PC-3 (cell line): ENCODE data around the gene CKAP5. TPM values are rescaled to one million over a fixed set of nuclear protein-coding genes. Genes with fewer than 3 reads are reported as not detected.

Experiments
- ATAC-seq: fragments of 200-7000 bp; cut with Tn5 transposase; 2 replicates; pipeline ENCODE4 v1.9.1; 2020; ENCODE audit warnings: mild to moderate bottlenecking, moderate library complexity
- BruUV-seq: library from RNA; stranded (reverse); fragments of 400-500 nt; replicated peaks from 2 replicates; lab custom pipeline; 2021; lab: Mats Ljungman, UMichigan
- CTCF ChIA-PET: fragments of 300-600 bp; sonication (Branson Sonifier 250); formaldehyde crosslinking; loops from one replicate; lab custom pipeline; 2022; ENCODE audit warnings: antibody characterized with exemption; lab: Charles Lee
- POLR2A ChIA-PET: fragments of 300-600 bp; sonication (Branson Sonifier 250); formaldehyde crosslinking; loops from one replicate; lab custom pipeline; 2022; ENCODE audit warnings: antibody characterized with exemption; ENCODE audit not compliant: unreplicated experiment; lab: Charles Lee
- DNase-seq: peaks from one replicate; pipeline ENCODE4 v3.0.0-alpha.2; 2015
- H2AFZ ChIP-seq: fragments of 300-600 bp; sonication (generic); 2 replicates; pipeline ENCODE4 v1.6.0; 2016; ENCODE audit warnings: antibody characterized with exemption, low read length
- H3F3A ChIP-seq: fragments of 300-600 bp; sonication (generic); one replicate; pipeline ENCODE4 v1.6.0; 2017; ENCODE audit warnings: antibody characterized with exemption, low read length, control low read depth, mild to moderate bottlenecking; ENCODE audit not compliant: unreplicated experiment
- H3K27ac ChIP-seq: fragments of 300-600 bp; sonication (generic); 2 replicates; pipeline ENCODE4 v1.5.1; 2016; ENCODE audit warnings: mild to moderate bottlenecking, low read length
- H3K27me3 ChIP-seq: fragments of 300-600 bp; sonication (generic); 2 replicates; pipeline ENCODE4 v1.6.1; 2016; ENCODE audit warnings: low read length, mixed read lengths
- H3K36me3 ChIP-seq: fragments of 300-600 bp; sonication (generic); 2 replicates; pipeline ENCODE4 v1.6.1; 2016; ENCODE audit warnings: low read depth, mixed run types, low read length, mixed read lengths
- H3K4me1 ChIP-seq: fragments of 300-600 bp; sonication (generic); 2 replicates; pipeline ENCODE4 v1.5.1; 2016; ENCODE audit warnings: low read length; ENCODE audit not compliant: insufficient read depth
- H3K4me2 ChIP-seq: fragments of 300-600 bp; sonication (generic); 2 replicates; pipeline ENCODE4 v1.6.0; 2016; ENCODE audit warnings: low read length
- H3K4me3 ChIP-seq: fragments of 300-600 bp; sonication (generic); 2 replicates; pipeline ENCODE4 v1.5.1; 2016; ENCODE audit warnings: mild to moderate bottlenecking, low read length, mixed read lengths
- H3K79me2 ChIP-seq: fragments of 300-600 bp; sonication (generic); 2 replicates; pipeline ENCODE4 v1.6.1; 2017; ENCODE audit warnings: low read length, mixed read lengths
- H3K9ac ChIP-seq: fragments of 300-600 bp; sonication (generic); 2 replicates; pipeline ENCODE4 v1.6.0; 2016; ENCODE audit warnings: mild to moderate bottlenecking, low read length
- H3K9me2 ChIP-seq: fragments of 300-600 bp; sonication (generic); replicated peaks from 2 replicates; pipeline ENCODE4 v1.6.1; 2016; ENCODE audit warnings: mixed run types, low read length, mixed read lengths
- H3K9me3 ChIP-seq: fragments of 300-600 bp; sonication (generic); 2 replicates; pipeline ENCODE4 v1.6.1; 2016; ENCODE audit warnings: low read length, mixed read lengths
- H4K20me1 ChIP-seq: fragments of 300-600 bp; sonication (generic); 2 replicates; pipeline ENCODE4 v1.6.1; 2016; ENCODE audit warnings: low read length, mixed read lengths
- CTCF ChIP-seq: fragments of 300-600 bp; sonication (generic); conservative IDR thresholded peaks from 2 replicates; pipeline ENCODE4 v1.5.1; 2017; ENCODE audit warnings: antibody characterized with exemption, low read depth, mild to moderate bottlenecking, low read length
- EZH2 ChIP-seq: fragments of 300-600 bp; sonication (generic); IDR thresholded peaks from one replicate; pipeline ENCODE4 v1.6.1; 2017; ENCODE audit warnings: antibody characterized with exemption, mild to moderate bottlenecking, low read length; ENCODE audit not compliant: unreplicated experiment
- EZH2phosphoT487 ChIP-seq: fragments of 300-600 bp; sonication (generic); IDR thresholded peaks from 2 replicates; pipeline ENCODE4 v1.6.1; 2018; ENCODE audit warnings: mild to moderate bottlenecking, antibody characterized with exemption, low read length, borderline replicate concordance
- intact Hi-C: fragments of 100-400 bp; cut with micrococcal nuclease; formaldehyde crosslinking; loops from 2 replicates; pipeline ENCODE4 v1.9.0; 2023
- total RNA-seq: library from RNA; depleted of rRNA; stranded (reverse); fragments of >200 nt; gene quantifications from 2 replicates; pipeline ENCODE4 v1.2.3, GENCODE V29; 2014

The CKAP5 gene
- total RNA-seq, 1 experiment from 2014 or later, result 86.4 TPM

DNA sequence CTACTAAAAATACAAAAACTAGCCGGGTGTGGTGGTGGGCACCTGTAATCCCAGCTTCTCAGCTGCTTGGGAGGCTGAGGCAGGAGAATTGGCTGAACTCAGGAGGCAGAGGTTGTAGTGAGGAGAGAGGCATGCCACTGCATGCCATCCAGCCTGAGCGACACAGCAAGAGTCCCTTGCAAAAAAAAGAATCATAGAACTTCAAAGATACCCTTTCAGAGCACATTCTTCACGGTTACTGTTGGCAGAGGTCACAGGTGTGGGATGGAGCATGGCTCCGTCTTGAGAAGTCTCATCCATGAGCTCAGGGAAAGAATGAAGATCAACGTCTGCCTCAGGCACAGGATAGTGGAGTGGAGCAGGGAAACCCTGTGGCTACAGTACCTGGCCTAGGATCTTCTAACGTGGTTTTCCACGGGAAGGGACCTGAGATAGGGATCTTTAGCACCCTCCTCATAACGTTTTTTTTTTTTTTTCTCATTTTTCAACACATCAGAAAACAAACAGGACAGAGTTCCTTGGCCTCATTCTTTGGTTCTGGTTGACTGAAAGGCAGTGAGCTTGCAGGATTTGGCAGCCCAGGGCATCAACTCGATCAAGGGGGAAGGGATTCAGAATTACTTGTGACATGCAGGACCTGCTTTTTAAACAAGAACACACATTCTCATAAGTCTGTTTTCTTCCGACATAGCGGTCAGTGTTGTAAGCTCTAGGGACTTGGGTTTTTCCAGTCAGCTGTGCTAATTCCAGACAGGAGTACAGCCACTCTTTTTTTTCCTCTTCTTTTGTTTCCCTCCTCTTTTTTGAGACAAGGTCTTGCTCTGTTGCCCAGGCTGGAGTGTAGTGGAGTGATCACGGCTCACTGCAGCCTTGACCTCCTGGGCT lies 104.2 kb downstream of the CKAP5 start:
- no peak overlapping the region for H3K9ac ChIP-seq
- no peak overlapping the region for H3K27ac ChIP-seq
- ChIA-PET POLR2A (no interaction called here), CTCF (no interaction called here)
- no peak overlapping the region for H2AFZ ChIP-seq
- H3K9me2 ChIP-seq, result no peaks in the 10 kb centered on the region
- TF ChIP-seq EZH2phosphoT487 (no peak), CTCF (no peak), EZH2 (no peak)
- DNase-seq (no peak), ATAC-seq (no peak)
- no peaks in the 10 kb centered on the region for H3K79me2 ChIP-seq
- no peaks in the 10 kb centered on the region for H3K27me3 ChIP-seq
- no peaks in the 10 kb centered on the region for H3F3A ChIP-seq
- H3K4me2 ChIP-seq, result no peak overlapping the region
- H3K4me3 ChIP-seq, result no peak overlapping the region
- no peaks in the 10 kb centered on the region; the same call in 1 of the 2 replicates for H3K4me1 ChIP-seq
- H4K20me1 ChIP-seq, result no peaks in the 10 kb centered on the region
- intact Hi-C loops, result no loop called here
- BruUV-seq, result no TSS peak
- H3K9me3 ChIP-seq, result no peaks in the 10 kb centered on the region
- peaks cover 46% of the 10 kb centered on the region for H3K36me3 ChIP-seq

DNA sequence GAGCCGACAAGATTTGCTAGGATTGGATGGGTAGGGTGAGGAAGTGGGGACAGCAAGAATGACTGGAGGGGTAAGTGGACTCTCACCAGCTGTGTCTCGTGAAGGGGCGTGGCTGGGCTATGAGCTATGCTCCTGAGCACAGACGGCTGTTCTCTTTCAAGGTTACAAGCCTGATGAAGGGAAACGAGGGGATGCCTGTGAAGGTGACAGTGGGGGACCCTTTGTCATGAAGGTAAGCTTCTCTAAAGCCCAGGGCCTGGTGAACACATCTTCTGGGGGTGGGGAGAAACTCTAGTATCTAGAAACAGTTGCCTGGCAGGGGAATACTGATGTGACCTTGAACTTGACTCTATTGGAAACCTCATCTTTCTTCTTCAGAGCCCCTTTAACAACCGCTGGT lies 107.2 kb downstream of the CKAP5 start:
- POLR2A ChIA-PET, result interaction anchor here (0.6 kb wide), 1 partner anchor 26 kb away, joined by 4 read pairs; no protein-coding TSS in a partner anchor
- H3K9me3 ChIP-seq, result no peaks in the 10 kb centered on the region
- H4K20me1 ChIP-seq, result no peaks in the 10 kb centered on the region
- no peaks in the 10 kb centered on the region for H3K27me3 ChIP-seq
- intact Hi-C loops, result loop anchor here (5.0 kb wide), 1 partner anchor 37 kb away; the partner anchor contains the start of genes ARHGAP1 and ZNF408
- no peaks in the 10 kb centered on the region for H3K79me2 ChIP-seq
- H3K4me1 ChIP-seq, result no peaks in the 10 kb centered on the region; the same call in none of the 2 replicates
- no peak overlapping the region for H3K4me3 ChIP-seq
- no peak for ATAC-seq
- peaks cover 20% of the 10 kb centered on the region for H3K36me3 ChIP-seq
- no TSS peak for BruUV-seq
- H3K4me2 ChIP-seq, result no peak overlapping the region
- no peak for DNase-seq
- H3K27ac ChIP-seq, result no peak overlapping the region
- CTCF ChIA-PET, result no interaction called here
- H2AFZ ChIP-seq, result no peak overlapping the region
- H3K9ac ChIP-seq, result no peak overlapping the region
- no peaks in the 10 kb centered on the region for H3F3A ChIP-seq
- TF ChIP-seq EZH2 (no peak), CTCF (no peak), EZH2phosphoT487 (no peak)
- H3K9me2 ChIP-seq, result no peaks in the 10 kb centered on the region
